GM19351 (cell line): ENCODE results near the gene SLC16A7.

ENCODE experiments used
- ATAC-seq: cut with Tn5 transposase; IDR thresholded peaks from one replicate; pipeline ENCODE4 v1.9.1; 2021; ENCODE audit warnings: mild to moderate bottlenecking, moderate library complexity; ENCODE audit not compliant: unreplicated experiment

The SLC16A7 gene

GRCh38 chr12:59664495-59664894 lies 68.7 kb downstream of the SLC16A7 start:
- no peak for ATAC-seq

- no peak for ATAC-seq
Measured at GRCh38 chr12:59665701-59666100, 69.9 kb downstream of the SLC16A7 start.

GRCh38 chr12:59668674-59669073 lies 72.8 kb downstream of the SLC16A7 start:
- no peak for ATAC-seq

- ATAC-seq, result no peak
Measured at GRCh38 chr12:59672273-59672672, 76.4 kb downstream of the SLC16A7 start.

GRCh38 chr12:59675461-59675860 lies 79.6 kb downstream of the SLC16A7 start:
- no peak for ATAC-seq

- no peak for ATAC-seq
Measured at GRCh38 chr12:59677857-59678256, 82.0 kb downstream of the SLC16A7 start.

- no peak for ATAC-seq
Measured at GRCh38 chr12:59678759-59679411, 83.1 kb downstream of the SLC16A7 start.

GRCh38 chr12:59689776-59690175 lies 93.9 kb downstream of the SLC16A7 start:
- ATAC-seq, result no peak

GRCh38 chr12:59695379-59695778 lies 99.5 kb downstream of the SLC16A7 start:
- ATAC-seq, result no peak

GRCh38 chr12:59698600-59698999 lies 102.8 kb downstream of the SLC16A7 start:
- no peak for ATAC-seq

GRCh38 chr12:59699421-59700152 lies 103.8 kb downstream of the SLC16A7 start:
- no peak for ATAC-seq

- ATAC-seq, result no peak
Measured at GRCh38 chr12:59700153-59700450, 104.3 kb downstream of the SLC16A7 start.

GRCh38 chr12:59708064-59708463 lies 112.2 kb downstream of the SLC16A7 start:
- no peak for ATAC-seq

GRCh38 chr12:59708484-59708883 lies 112.7 kb downstream of the SLC16A7 start:
- ATAC-seq, result no peak

- ATAC-seq, result no peak
Measured at GRCh38 chr12:59710004-59710628, 114.3 kb downstream of the SLC16A7 start.

- no peak for ATAC-seq
Measured at GRCh38 chr12:59710964-59711363, 115.1 kb downstream of the SLC16A7 start.

GRCh38 chr12:59715434-59715833 lies 119.6 kb downstream of the SLC16A7 start:
- ATAC-seq, result no peak

- no peak for ATAC-seq
Measured at GRCh38 chr12:59716043-59716442, 120.2 kb downstream of the SLC16A7 start.

GRCh38 chr12:59717436-59717835 lies 121.6 kb downstream of the SLC16A7 start:
- no peak for ATAC-seq

- ATAC-seq, result no peak
Measured at GRCh38 chr12:59719701-59720100, 123.9 kb downstream of the SLC16A7 start.

GRCh38 chr12:59723520-59723919 lies 127.7 kb downstream of the SLC16A7 start:
- ATAC-seq, result no peak

GRCh38 chr12:59724011-59724695 lies 128.3 kb downstream of the SLC16A7 start:
- ATAC-seq, result no peak
